Common myeloid progenitor, CD34-positive (primary cell): ENCODE results near the gene RIPK1.
"Not testable (repeated sequence)": the region's sequence is repeated elsewhere in the genome, so short reads cannot be mapped to it uniquely, and the experiment has no call there.

ENCODE experiments used
- CTCF ChIA-PET: fragments of 350-600 bp; sonication (Branson Sonifier 250); formaldehyde crosslinking; loops from one replicate; lab custom pipeline; 2021; ENCODE audit warnings: antibody characterized with exemption; lab: Charles Lee
- POLR2A ChIA-PET: fragments of 350-600 bp; sonication (Branson Sonifier 250); formaldehyde crosslinking; loops from one replicate; lab custom pipeline; 2021; ENCODE audit warnings: antibody characterized with exemption; lab: Charles Lee
- DNase-seq, 3 donors: peaks; one replicate each; pipeline versions ENCODE4 v3.0.0 to v3.0.0-alpha.2; 2013
- H3K27ac ChIP-seq, 2 experiments: 1 replicate in 1 of 2; 2 replicates in 1 of 2; pipeline ENCODE4 v1.7.0; 2013; ENCODE audit warnings: inconsistent platforms in 2 of 2, low read length in 2 of 2, mild to moderate bottlenecking in 2 of 2, low read depth in 1 of 2, moderate library complexity in 1 of 2; ENCODE audit not compliant: severe bottlenecking in 2 of 2, insufficient read depth in 1 of 2, poor library complexity in 1 of 2
- H3K27me3 ChIP-seq, 5 experiments: replicated peaks in 2 of 5; 1 replicate in 3 of 5; 2 replicates in 2 of 5; pipeline versions ENCODE4 v1.6.1 to v1.7.0; 2013; ENCODE audit warnings: low read length in 4 of 5, mild to moderate bottlenecking in 2 of 5, moderate library complexity in 2 of 5, inconsistent platforms in 1 of 5; ENCODE audit not compliant: insufficient read depth in 5 of 5, control insufficient read depth in 4 of 5
- H3K36me3 ChIP-seq, 4 experiments: 1 replicate in 2 of 4; 2 replicates in 2 of 4; pipeline versions ENCODE4 v1.6.1 to v1.7.0; 2013; ENCODE audit warnings: low read length in 3 of 4, control low read depth in 1 of 4, mild to moderate bottlenecking in 1 of 4; ENCODE audit not compliant: control insufficient read depth in 4 of 4, insufficient read depth in 4 of 4
- H3K4me1 ChIP-seq, 4 experiments: 1 replicate in 3 of 4; 2 replicates in 1 of 4; pipeline versions ENCODE4 v1.6.1 to v1.7.1; 2013; ENCODE audit warnings: low read length in 3 of 4, mild to moderate bottlenecking in 3 of 4, control low read depth in 1 of 4, inconsistent platforms in 1 of 4, moderate library complexity in 1 of 4; ENCODE audit not compliant: control insufficient read depth in 4 of 4, insufficient read depth in 4 of 4; ENCODE audit errors: control extremely low read depth in 1 of 4
- H3K4me3 ChIP-seq, 7 experiments: 1 replicate in 4 of 7; 2 replicates in 3 of 7; pipeline versions ENCODE4 v1.5.1 to v1.7.0; 2013; ENCODE audit warnings: mild to moderate bottlenecking in 7 of 7, low read length in 6 of 7, moderate library complexity in 6 of 7, inconsistent platforms in 2 of 7, low read depth in 2 of 7, control low read depth in 1 of 7; ENCODE audit not compliant: insufficient read depth in 4 of 7, control insufficient read depth in 1 of 7; ENCODE audit errors: extremely low read depth in 1 of 7
- H3K9me3 ChIP-seq, 5 experiments: 1 replicate in 4 of 5; 2 replicates in 1 of 5; pipeline versions ENCODE4 v1.6.1 to v1.7.1; 2013; ENCODE audit warnings: low read length in 4 of 5, mild to moderate bottlenecking in 2 of 5, inconsistent platforms in 1 of 5, low read depth in 1 of 5, moderate library complexity in 1 of 5; ENCODE audit not compliant: control insufficient read depth in 4 of 5, insufficient read depth in 2 of 5; ENCODE audit errors: control extremely low read depth in 1 of 5
- WGBS: methylation state at CpG from one replicate; pipeline ENCODE4 v1.1.5; 2013; ENCODE audit not compliant: insufficient coverage; 5-methylcytosine and 5-hydroxymethylcytosine counted together

The RIPK1 gene

GRCh38 chr6:3155416-3155815 is 87.1 kb downstream of the RIPK1 start:
- H3K4me3 ChIP-seq, H3K36me3 ChIP-seq, H3K9me3 ChIP-seq, H3K27ac ChIP-seq, POLR2A ChIA-PET, DNase-seq: not testable (repeated sequence)
- 89% methylated on average over 4 of the region's 6 CpGs for WGBS
- Histone ChIP-seq H3K4me1 (peaks cover 0 to 24% (median 21%) of the 10 kb centered on the region in 4 experiments), H3K27me3 (peaks cover 0 to 49% (median 12%) of the 10 kb centered on the region in 5 experiments)
- CTCF ChIA-PET = interaction anchor here (1.0 kb wide), 2 partner anchors 83 to 96 kb away, joined by 3 to 4 read pairs; no protein-coding TSS in a partner anchor

- Histone ChIP-seq H3K4me3 (peak overlapping the region; percentile 44 to 80 (median 67)), H3K4me1 (peaks cover 0 to 24% (median 21%) of the 10 kb centered on the region in 4 experiments), H3K27me3 (peaks cover 0 to 59% (median 14%) of the 10 kb centered on the region in 5 experiments)
- 3% methylated on average over 25 of the region's 32 CpGs for WGBS
- ChIA-PET POLR2A (interaction anchor here (0.5 kb wide), 1 partner anchor 58 kb away, joined by 5 read pairs; no protein-coding TSS in a partner anchor), CTCF (interaction anchor here (0.7 to 1.2 kb wide), 4 partner anchors 8 to 97 kb away, joined by 3 to 7 read pairs (median 4); no protein-coding TSS in a partner anchor)
- H3K36me3 ChIP-seq, H3K9me3 ChIP-seq, H3K27ac ChIP-seq: not testable (repeated sequence)
- DNase-seq = peak in 2 of 3 donors; percentile 76 to 82
Measured at GRCh38 chr6:3156184-3157130, 88.2 kb downstream of the RIPK1 start.

GRCh38 chr6:3157131-3157933 is 89.0 kb downstream of the RIPK1 start, which contains the start of gene TUBB2A:
TUBB2A (minus strand) TSS chr6:3157544; CDS start chr6:3157463, 81 bp downstream.
- no peaks in the 10 kb centered on the region for H3K9me3 ChIP-seq
- 0% methylated on average over 90 of the region's 95 CpGs for WGBS
- H3K4me1 ChIP-seq = peaks cover 0 to 26% (median 21%) of the 10 kb centered on the region in 4 experiments
- H3K4me3 ChIP-seq = peak within 1 kb of the TSS; percentile 44 to 80 (median 67)
- H3K36me3 ChIP-seq = no peaks in the 10 kb centered on the region
- peaks cover 0 to 66% (median 18%) of the 10 kb centered on the region in 5 experiments for H3K27me3 ChIP-seq
- POLR2A ChIA-PET = interaction anchor here (0.5 kb wide), 1 partner anchor 57 kb away, joined by 5 read pairs; no protein-coding TSS in a partner anchor
- peak within 1 kb of the TSS in 1 of 2 experiments; percentile 49 for H3K27ac ChIP-seq
- peak; percentile 65 to 82 (median 74) for DNase-seq
- CTCF ChIA-PET = interaction anchor here (0.7 to 1.3 kb wide), 5 partner anchors 9 to 97 kb away, joined by 3 to 7 read pairs (median 3); no protein-coding TSS in a partner anchor

- ChIA-PET CTCF (interaction anchor here (1.1 to 2.0 kb wide), 3 partner anchors 21 to 94 kb away, joined by 3 to 4 read pairs (median 4); no protein-coding TSS in a partner anchor), POLR2A (interaction anchor here (0.7 kb wide), 1 partner anchor 161 kb away, joined by 3 read pairs; the partner anchor contains the start of gene NQO2)
- peaks cover 5 to 36% (median 32%) of the 10 kb centered on the region in 4 experiments for H3K4me1 ChIP-seq
- H3K4me3 ChIP-seq = no peak overlapping the region
- no peaks in the 10 kb centered on the region for H3K36me3 ChIP-seq
- H3K27ac ChIP-seq = no peak overlapping the region
- no peaks in the 10 kb centered on the region for H3K9me3 ChIP-seq
- 72% methylated on average over 22 of the region's 31 CpGs for WGBS
- H3K27me3 ChIP-seq = peaks cover 0 to 76% (median 18%) of the 10 kb centered on the region in 5 experiments
- peak; percentile 57 to 86 (median 80) for DNase-seq
Measured at GRCh38 chr6:3159805-3160781, 91.8 kb downstream of the RIPK1 start.

GRCh38 chr6:3162067-3162497 is 93.8 kb downstream of the RIPK1 start:
- Histone ChIP-seq H3K27me3 (peaks cover 0 to 63% (median 18%) of the 10 kb centered on the region in 5 experiments), H3K4me3 (peak overlapping the region in 3 of 7 experiments; percentile 73 to 82 (median 74)), H3K27ac (peak overlapping the region in 1 of 2 experiments; percentile 70), H3K36me3 (no peaks in the 10 kb centered on the region), H3K9me3 (no peaks in the 10 kb centered on the region), H3K4me1 (peaks cover 5 to 27% (median 25%) of the 10 kb centered on the region in 4 experiments)
- CTCF ChIA-PET = interaction anchor here (1.0 to 1.9 kb wide), 3 partner anchors 9 to 90 kb away, joined by 3 to 7 read pairs (median 3); no protein-coding TSS in a partner anchor
- DNase-seq = peak in 1 of 3 donors; percentile 47
- POLR2A ChIA-PET = no interaction called here
- 49% methylated on average over 5 of the region's 7 CpGs for WGBS
